ENCODE data around the gene CFAP97.
A peak's percentile ranks its signal among the peaks of the same experiment; 100 is the strongest.
"Not testable (repeated sequence)": the region's sequence is repeated elsewhere in the genome, so short reads cannot be mapped to it uniquely, and the experiment has no call there.

Gene CFAP97

GRCh38 chr4:185138161-185138560 is 65.6 kb downstream of the CFAP97 start:
- no peak for DNase-seq

GRCh38 chr4:185137233-185137925 is 66.4 kb downstream of the CFAP97 start:
- no peak for DNase-seq

- DNase-seq: no peak
These were observed 69.4 kb downstream of the CFAP97 start for GRCh38 chr4:185134307-185134869.

GRCh38 chr4:185128272-185129119 is 75.3 kb downstream of the CFAP97 start:
- DNase-seq: no peak

- DNase-seq: no peak
These were observed 76.5 kb downstream of the CFAP97 start for GRCh38 chr4:185127021-185127925.

- no peak for DNase-seq
These were observed 79.8 kb downstream of the CFAP97 start for GRCh38 chr4:185124006-185124405.

GRCh38 chr4:185122681-185123345 is 81.0 kb downstream of the CFAP97 start:
- no peak for DNase-seq

GRCh38 chr4:185120631-185120946 is 83.2 kb downstream of the CFAP97 start:
- DNase-seq: no peak

GRCh38 chr4:185119927-185120630 is 83.7 kb downstream of the CFAP97 start:
- DNase-seq: no peak

GRCh38 chr4:185119467-185119866 is 84.3 kb downstream of the CFAP97 start:
- not testable (repeated sequence) for DNase-seq

- DNase-seq: no peak
These were observed 84.9 kb downstream of the CFAP97 start for GRCh38 chr4:185118876-185119275.

- no peak for DNase-seq
These were observed 86.4 kb downstream of the CFAP97 start for GRCh38 chr4:185117300-185117934.

- DNase-seq: peak; percentile 73
These were observed 88.0 kb downstream of the CFAP97 start for GRCh38 chr4:185115827-185116232.

GRCh38 chr4:185113340-185113739 is 90.5 kb downstream of the CFAP97 start:
- no peak for DNase-seq

- DNase-seq: no peak
These were observed 91.7 kb downstream of the CFAP97 start for GRCh38 chr4:185112104-185112503.

- DNase-seq: no peak
These were observed 93.4 kb downstream of the CFAP97 start for GRCh38 chr4:185110375-185110823.

GRCh38 chr4:185109736-185110135 is 94.1 kb downstream of the CFAP97 start:
- DNase-seq: no peak
